ENCODE data around the gene PRKG1.
"Not testable (repeated sequence)": the region's sequence is repeated elsewhere in the genome, so short reads cannot be mapped to it uniquely, and the experiment has no call there.

PRKG1 gene

GRCh38 chr10:52027055-52027705, 952.9 kb downstream of the PRKG1 start:
- Histone ChIP-seq H3K4me3 (ENCODE audit: low read depth in 1 of 5, low read length in 5 of 5) (no peak overlapping the region), H3K9ac (ENCODE audit: low read length in 5 of 5) (no peak overlapping the region), H3K27ac (ENCODE audit: low read depth, low read length) (no peak overlapping the region), H3K9me3 (ENCODE audit: control insufficient read depth in 5 of 5, low read length in 5 of 5) (peaks cover 0 to 3% (median 0%) of the 10 kb centered on the region in 5 donors), H3K36me3 (ENCODE audit: control insufficient read depth in 5 of 5, insufficient read depth in 5 of 5, low read length in 5 of 5) (no peaks in the 10 kb centered on the region), H3K4me1 (ENCODE audit: control insufficient read depth in 5 of 5, insufficient read depth in 5 of 5, low read length in 5 of 5) (no peaks in the 10 kb centered on the region), H3K27me3 (ENCODE audit: control insufficient read depth in 5 of 5, insufficient read depth in 4 of 5, low read length in 5 of 5) (no peaks in the 10 kb centered on the region)

- Histone ChIP-seq H3K4me3 (ENCODE audit: low read depth in 1 of 5, low read length in 5 of 5) (no peak overlapping the region), H3K4me1 (ENCODE audit: control insufficient read depth in 5 of 5, insufficient read depth in 5 of 5, low read length in 5 of 5) (no peaks in the 10 kb centered on the region), H3K27me3 (ENCODE audit: control insufficient read depth in 5 of 5, insufficient read depth in 4 of 5, low read length in 5 of 5) (no peaks in the 10 kb centered on the region), H3K9me3 (ENCODE audit: control insufficient read depth in 5 of 5, low read length in 5 of 5) (peaks cover 0 to 3% (median 0%) of the 10 kb centered on the region in 5 donors), H3K9ac (ENCODE audit: low read length in 5 of 5) (no peak overlapping the region), H3K27ac (ENCODE audit: low read depth, low read length) (no peak overlapping the region), H3K36me3 (ENCODE audit: control insufficient read depth in 5 of 5, insufficient read depth in 5 of 5, low read length in 5 of 5) (no peaks in the 10 kb centered on the region)
These were observed 954.2 kb downstream of the PRKG1 start for GRCh38 chr10:52028523-52028858.

GRCh38 chr10:52029628-52030027, 955.3 kb downstream of the PRKG1 start:
- H3K27ac ChIP-seq (ENCODE audit: low read depth, low read length): no peak overlapping the region
- H3K9me3 ChIP-seq (ENCODE audit: control insufficient read depth in 5 of 5, low read length in 5 of 5): peaks cover 0 to 3% (median 0%) of the 10 kb centered on the region in 5 donors

GRCh38 chr10:52030051-52030790, 955.9 kb downstream of the PRKG1 start:
- H3K4me3 ChIP-seq (ENCODE audit: low read depth in 1 of 5, low read length in 5 of 5): no peak overlapping the region
- H3K27me3 ChIP-seq (ENCODE audit: control insufficient read depth in 5 of 5, insufficient read depth in 4 of 5, low read length in 5 of 5): no peaks in the 10 kb centered on the region
- H3K36me3 ChIP-seq (ENCODE audit: control insufficient read depth in 5 of 5, insufficient read depth in 5 of 5, low read length in 5 of 5): no peaks in the 10 kb centered on the region
- H3K4me1 ChIP-seq (ENCODE audit: control insufficient read depth in 5 of 5, insufficient read depth in 5 of 5, low read length in 5 of 5): no peaks in the 10 kb centered on the region
- H3K27ac ChIP-seq (ENCODE audit: low read depth, low read length): no peak overlapping the region
- peaks cover 0 to 3% (median 0%) of the 10 kb centered on the region in 5 donors for H3K9me3 ChIP-seq (ENCODE audit: control insufficient read depth in 5 of 5, low read length in 5 of 5)
- no peak overlapping the region for H3K9ac ChIP-seq (ENCODE audit: low read length in 5 of 5)

More at GRCh38 chr10:52029628-52030027, 955.3 kb downstream of the PRKG1 start:
- no peaks in the 10 kb centered on the region for H3K36me3 ChIP-seq (ENCODE audit: control insufficient read depth in 5 of 5, insufficient read depth in 5 of 5, low read length in 5 of 5)
- H3K4me1 ChIP-seq (ENCODE audit: control insufficient read depth in 5 of 5, insufficient read depth in 5 of 5, low read length in 5 of 5): no peaks in the 10 kb centered on the region
- H3K4me3 ChIP-seq (ENCODE audit: low read depth in 1 of 5, low read length in 5 of 5): no peak overlapping the region
- no peak overlapping the region for H3K9ac ChIP-seq (ENCODE audit: low read length in 5 of 5)
- no peaks in the 10 kb centered on the region for H3K27me3 ChIP-seq (ENCODE audit: control insufficient read depth in 5 of 5, insufficient read depth in 4 of 5, low read length in 5 of 5)

GRCh38 chr10:52030975-52031374, 956.7 kb downstream of the PRKG1 start:
- Histone ChIP-seq H3K27ac (ENCODE audit: low read depth, low read length) (no peak overlapping the region), H3K36me3 (ENCODE audit: control insufficient read depth in 5 of 5, insufficient read depth in 5 of 5, low read length in 5 of 5) (no peaks in the 10 kb centered on the region), H3K9ac (ENCODE audit: low read length in 5 of 5) (no peak overlapping the region), H3K4me3 (ENCODE audit: low read depth in 1 of 5, low read length in 5 of 5) (no peak overlapping the region), H3K4me1 (ENCODE audit: control insufficient read depth in 5 of 5, insufficient read depth in 5 of 5, low read length in 5 of 5) (no peaks in the 10 kb centered on the region), H3K9me3 (ENCODE audit: control insufficient read depth in 5 of 5, low read length in 5 of 5) (peaks cover 0 to 3% (median 0%) of the 10 kb centered on the region in 5 donors), H3K27me3 (ENCODE audit: control insufficient read depth in 5 of 5, insufficient read depth in 4 of 5, low read length in 5 of 5) (no peaks in the 10 kb centered on the region)

GRCh38 chr10:52031771-52032170, 957.5 kb downstream of the PRKG1 start:
- Histone ChIP-seq H3K9me3 (ENCODE audit: control insufficient read depth in 5 of 5, low read length in 5 of 5) (no peaks in the 10 kb centered on the region), H3K4me1 (ENCODE audit: control insufficient read depth in 5 of 5, insufficient read depth in 5 of 5, low read length in 5 of 5) (no peaks in the 10 kb centered on the region), H3K9ac (ENCODE audit: low read length in 5 of 5) (no peak overlapping the region), H3K4me3 (ENCODE audit: low read depth in 1 of 5, low read length in 5 of 5) (no peak overlapping the region), H3K27me3 (ENCODE audit: control insufficient read depth in 5 of 5, insufficient read depth in 4 of 5, low read length in 5 of 5) (no peaks in the 10 kb centered on the region), H3K36me3 (ENCODE audit: control insufficient read depth in 5 of 5, insufficient read depth in 5 of 5, low read length in 5 of 5) (no peaks in the 10 kb centered on the region), H3K27ac (ENCODE audit: low read depth, low read length) (no peak overlapping the region)

- H3K27ac ChIP-seq (ENCODE audit: low read depth, low read length): no peak overlapping the region
- no peaks in the 10 kb centered on the region for H3K4me1 ChIP-seq (ENCODE audit: control insufficient read depth in 5 of 5, insufficient read depth in 5 of 5, low read length in 5 of 5)
- no peaks in the 10 kb centered on the region for H3K9me3 ChIP-seq (ENCODE audit: control insufficient read depth in 5 of 5, low read length in 5 of 5)
- H3K27me3 ChIP-seq (ENCODE audit: control insufficient read depth in 5 of 5, insufficient read depth in 4 of 5, low read length in 5 of 5): no peaks in the 10 kb centered on the region
- no peak overlapping the region for H3K9ac ChIP-seq (ENCODE audit: low read length in 5 of 5)
- H3K36me3 ChIP-seq (ENCODE audit: control insufficient read depth in 5 of 5, insufficient read depth in 5 of 5, low read length in 5 of 5): no peaks in the 10 kb centered on the region
- no peak overlapping the region for H3K4me3 ChIP-seq (ENCODE audit: low read depth in 1 of 5, low read length in 5 of 5)
These were observed 958.7 kb downstream of the PRKG1 start for GRCh38 chr10:52032681-52033629.

GRCh38 chr10:52039002-52039793, 964.9 kb downstream of the PRKG1 start:
- not testable (repeated sequence) for H3K4me3 ChIP-seq (ENCODE audit: low read depth in 1 of 5, low read length in 5 of 5); H3K36me3 ChIP-seq (ENCODE audit: control insufficient read depth in 5 of 5, insufficient read depth in 5 of 5, low read length in 5 of 5); H3K9ac ChIP-seq (ENCODE audit: low read length in 5 of 5); H3K4me1 ChIP-seq (ENCODE audit: control insufficient read depth in 5 of 5, insufficient read depth in 5 of 5, low read length in 5 of 5); H3K27ac ChIP-seq (ENCODE audit: low read depth, low read length); H3K9me3 ChIP-seq (ENCODE audit: control insufficient read depth in 5 of 5, low read length in 5 of 5); H3K27me3 ChIP-seq (ENCODE audit: control insufficient read depth in 5 of 5, insufficient read depth in 4 of 5, low read length in 5 of 5)

GRCh38 chr10:52040486-52040885, 966.2 kb downstream of the PRKG1 start:
- no peak overlapping the region for H3K27ac ChIP-seq (ENCODE audit: low read depth, low read length)
- no peaks in the 10 kb centered on the region for H3K4me1 ChIP-seq (ENCODE audit: control insufficient read depth in 5 of 5, insufficient read depth in 5 of 5, low read length in 5 of 5)
- no peak overlapping the region for H3K4me3 ChIP-seq (ENCODE audit: low read depth in 1 of 5, low read length in 5 of 5)
- H3K9me3 ChIP-seq (ENCODE audit: control insufficient read depth in 5 of 5, low read length in 5 of 5): no peaks in the 10 kb centered on the region
- no peaks in the 10 kb centered on the region for H3K36me3 ChIP-seq (ENCODE audit: control insufficient read depth in 5 of 5, insufficient read depth in 5 of 5, low read length in 5 of 5)
- no peaks in the 10 kb centered on the region for H3K27me3 ChIP-seq (ENCODE audit: control insufficient read depth in 5 of 5, insufficient read depth in 4 of 5, low read length in 5 of 5)
- no peak overlapping the region for H3K9ac ChIP-seq (ENCODE audit: low read length in 5 of 5)

Data from subcutaneous abdominal adipose tissue (tissue), 5 donors.